WTC11 (cell line): ENCODE measurements around the gene AGBL2.

Source experiments
- ATF1 ChIP-seq: sonication (generic); formaldehyde crosslinking; IDR thresholded peaks from 2 replicates; pipeline ENCODE4 v1.8.1; 2023; ENCODE audit warnings: mild to moderate bottlenecking, moderate library complexity, missing genetic modification reagents
- ETV6 ChIP-seq: sonication (generic); formaldehyde crosslinking; IDR thresholded peaks from 2 replicates; pipeline ENCODE4 v1.8.1; 2022; ENCODE audit warnings: mild to moderate bottlenecking, missing genetic modification reagents
- IRF2 ChIP-seq: sonication (generic); formaldehyde crosslinking; IDR thresholded peaks from 2 replicates; pipeline ENCODE4 v1.8.0; 2022; ENCODE audit warnings: low read depth, missing genetic modification reagents, borderline replicate concordance
- NFYB ChIP-seq: sonication (generic); formaldehyde crosslinking; conservative IDR thresholded peaks from 2 replicates; pipeline ENCODE4 v1.8.0; 2022; ENCODE audit warnings: low read depth, missing genetic modification reagents
- TEAD4 ChIP-seq: sonication (generic); formaldehyde crosslinking; IDR thresholded peaks from 2 replicates; pipeline ENCODE4 v1.8.0; 2022; ENCODE audit warnings: mild to moderate bottlenecking, missing genetic modification reagents
- USF2 ChIP-seq: sonication (generic); formaldehyde crosslinking; IDR thresholded peaks from 2 replicates; pipeline ENCODE4 v1.8.1; 2023; ENCODE audit warnings: mild to moderate bottlenecking, missing genetic modification reagents, moderate library complexity
- TF ChIP-seq, protein P1 (sequence below): fragments of 200-600 bp; IDR thresholded peaks from 2 replicates; pipeline ENCODE4 v1.8.0; 2022; ENCODE audit warnings: antibody characterized with exemption
- TF ChIP-seq, protein P2 (sequence below): sonication (generic); formaldehyde crosslinking; IDR thresholded peaks from 2 replicates; pipeline ENCODE4 v1.8.1; 2023; ENCODE audit warnings: mild to moderate bottlenecking, moderate library complexity, missing genetic modification reagents

- no peak for TF ChIP-seq NFYB (CRISPR knock-in tag)
- TF ChIP-seq TEAD4 (CRISPR knock-in tag), result no peak
- TF ChIP-seq, protein P1, sequence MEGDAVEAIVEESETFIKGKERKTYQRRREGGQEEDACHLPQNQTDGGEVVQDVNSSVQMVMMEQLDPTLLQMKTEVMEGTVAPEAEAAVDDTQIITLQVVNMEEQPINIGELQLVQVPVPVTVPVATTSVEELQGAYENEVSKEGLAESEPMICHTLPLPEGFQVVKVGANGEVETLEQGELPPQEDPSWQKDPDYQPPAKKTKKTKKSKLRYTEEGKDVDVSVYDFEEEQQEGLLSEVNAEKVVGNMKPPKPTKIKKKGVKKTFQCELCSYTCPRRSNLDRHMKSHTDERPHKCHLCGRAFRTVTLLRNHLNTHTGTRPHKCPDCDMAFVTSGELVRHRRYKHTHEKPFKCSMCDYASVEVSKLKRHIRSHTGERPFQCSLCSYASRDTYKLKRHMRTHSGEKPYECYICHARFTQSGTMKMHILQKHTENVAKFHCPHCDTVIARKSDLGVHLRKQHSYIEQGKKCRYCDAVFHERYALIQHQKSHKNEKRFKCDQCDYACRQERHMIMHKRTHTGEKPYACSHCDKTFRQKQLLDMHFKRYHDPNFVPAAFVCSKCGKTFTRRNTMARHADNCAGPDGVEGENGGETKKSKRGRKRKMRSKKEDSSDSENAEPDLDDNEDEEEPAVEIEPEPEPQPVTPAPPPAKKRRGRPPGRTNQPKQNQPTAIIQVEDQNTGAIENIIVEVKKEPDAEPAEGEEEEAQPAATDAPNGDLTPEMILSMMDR, result no peak
- TF ChIP-seq ATF1 (CRISPR knock-in tag), result no peak
- TF ChIP-seq, protein P2, sequence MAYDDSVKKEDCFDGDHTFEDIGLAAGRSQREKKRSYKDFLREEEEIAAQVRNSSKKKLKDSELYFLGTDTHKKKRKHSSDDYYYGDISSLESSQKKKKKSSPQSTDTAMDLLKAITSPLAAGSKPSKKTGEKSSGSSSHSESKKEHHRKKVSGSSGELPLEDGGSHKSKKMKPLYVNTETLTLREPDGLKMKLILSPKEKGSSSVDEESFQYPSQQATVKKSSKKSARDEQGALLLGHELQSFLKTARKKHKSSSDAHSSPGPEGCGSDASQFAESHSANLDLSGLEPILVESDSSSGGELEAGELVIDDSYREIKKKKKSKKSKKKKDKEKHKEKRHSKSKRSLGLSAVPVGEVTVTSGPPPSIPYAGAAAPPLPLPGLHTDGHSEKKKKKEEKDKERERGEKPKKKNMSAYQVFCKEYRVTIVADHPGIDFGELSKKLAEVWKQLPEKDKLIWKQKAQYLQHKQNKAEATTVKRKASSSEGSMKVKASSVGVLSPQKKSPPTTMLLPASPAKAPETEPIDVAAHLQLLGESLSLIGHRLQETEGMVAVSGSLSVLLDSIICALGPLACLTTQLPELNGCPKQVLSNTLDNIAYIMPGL (CRISPR knock-in tag), result no peak
- TF ChIP-seq USF2 (CRISPR knock-in tag), result no peak
- no peak for TF ChIP-seq IRF2
- TF ChIP-seq ETV6 (CRISPR knock-in tag), result no peak
These were observed 88.9 kb downstream of the AGBL2 start for GRCh38 chr11:47626234-47626633.
